ENCODE results near the gene AHSG. TPM values are rescaled to one million over a fixed set of nuclear protein-coding genes. Genes with fewer than 3 reads are reported as not detected.
A peak's percentile ranks its signal among the peaks of the same experiment; 100 is the strongest.

The AHSG gene
- total and polyA plus RNA-seq, 2 donors (not counting 1 experiment from before 2014, with no cell fraction given): not detected

DNA sequence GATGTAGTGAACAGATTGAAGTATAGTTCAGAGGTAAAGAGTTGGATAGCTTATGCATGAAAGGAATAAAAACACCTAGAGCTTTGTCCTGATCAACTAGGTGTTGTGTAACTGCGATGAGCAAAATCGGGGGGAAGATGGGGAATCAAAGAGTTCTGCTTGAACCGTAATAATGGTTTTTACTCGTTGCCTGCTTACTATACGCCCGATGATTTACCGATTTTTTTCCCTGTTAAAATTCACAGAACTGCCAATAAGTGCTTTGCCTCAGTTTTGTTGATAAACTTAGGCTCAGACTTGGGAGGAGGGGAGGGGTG, 43.1 kb upstream of the AHSG start:
- peak overlapping the region; percentile 91 to 94 for H3K27ac ChIP-seq (ENCODE audit: low read length in 2 of 2)
- peaks cover 2 to 17% of the 10 kb centered on the region in 2 experiments for H3K36me3 ChIP-seq (replicated peaks in 1 of 2; ENCODE audit: control extremely low read depth in 1 of 2, control insufficient read depth in 1 of 2, extremely low read depth in 1 of 2, insufficient read depth in 2 of 2, low read length in 1 of 2)
- Mint-ChIP-seq H3K27ac (peak overlapping the region; percentile 98), H3K9me3 (ENCODE audit: insufficient read depth) (no peaks in the 10 kb centered on the region), H3K27me3 (no peaks in the 10 kb centered on the region), H3K4me3 (peak overlapping the region; percentile 98), H3K4me1 (peaks cover 51% of the 10 kb centered on the region)
- H3K4me1 ChIP-seq (ENCODE audit: control insufficient read depth in 2 of 2, insufficient read depth in 2 of 2, low read length in 2 of 2): peaks cover 28 to 40% of the 10 kb centered on the region in 2 donors
- no peak for ATAC-seq (ENCODE audit: low read depth)
- ChIA-PET POLR2A (interaction anchor here (0.5 to 1.7 kb wide), 5 partner anchors 9 to 638 kb away, joined by 3 to 18 read pairs (median 5); partner anchors contain the start of gene EIF4A2), CTCF (interaction anchor here (1.1 to 2.6 kb wide), 7 partner anchors 12 to 626 kb away, joined by 3 to 14 read pairs (median 6); no protein-coding TSS in a partner anchor)
- H4K20me1 ChIP-seq (ENCODE audit: control insufficient read depth, insufficient read depth, low read length, poor library complexity, severe bottlenecking): no peaks in the 10 kb centered on the region
- no peak for DNase-seq
- peak overlapping the region; percentile 82 for H3K9ac ChIP-seq (ENCODE audit: low read length)
- intact Hi-C loops (cut with micrococcal nuclease): loop anchor here (1.0 to 10.0 kb wide), 7 partner anchors 35 to 460 kb away; partner anchors contain the start of genes EIF4A2, ETV5 and ST6GAL1
- 20% methylated on average over 3 of the region's 7 CpGs for WGBS (ENCODE audit: insufficient coverage)
- H3K4me3 ChIP-seq (ENCODE audit: control extremely low read depth in 1 of 5, extremely low read depth in 1 of 5, insufficient read depth in 1 of 5, low read depth in 2 of 5, low read length in 4 of 5): peak overlapping the region; percentile 63 to 90 (median 88)
- H3K79me2 ChIP-seq (ENCODE audit: control insufficient read depth, insufficient read depth, low read length): peaks cover 62% of the 10 kb centered on the region
- TF ChIP-seq, protein P1, sequence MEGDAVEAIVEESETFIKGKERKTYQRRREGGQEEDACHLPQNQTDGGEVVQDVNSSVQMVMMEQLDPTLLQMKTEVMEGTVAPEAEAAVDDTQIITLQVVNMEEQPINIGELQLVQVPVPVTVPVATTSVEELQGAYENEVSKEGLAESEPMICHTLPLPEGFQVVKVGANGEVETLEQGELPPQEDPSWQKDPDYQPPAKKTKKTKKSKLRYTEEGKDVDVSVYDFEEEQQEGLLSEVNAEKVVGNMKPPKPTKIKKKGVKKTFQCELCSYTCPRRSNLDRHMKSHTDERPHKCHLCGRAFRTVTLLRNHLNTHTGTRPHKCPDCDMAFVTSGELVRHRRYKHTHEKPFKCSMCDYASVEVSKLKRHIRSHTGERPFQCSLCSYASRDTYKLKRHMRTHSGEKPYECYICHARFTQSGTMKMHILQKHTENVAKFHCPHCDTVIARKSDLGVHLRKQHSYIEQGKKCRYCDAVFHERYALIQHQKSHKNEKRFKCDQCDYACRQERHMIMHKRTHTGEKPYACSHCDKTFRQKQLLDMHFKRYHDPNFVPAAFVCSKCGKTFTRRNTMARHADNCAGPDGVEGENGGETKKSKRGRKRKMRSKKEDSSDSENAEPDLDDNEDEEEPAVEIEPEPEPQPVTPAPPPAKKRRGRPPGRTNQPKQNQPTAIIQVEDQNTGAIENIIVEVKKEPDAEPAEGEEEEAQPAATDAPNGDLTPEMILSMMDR (IDR thresholded peaks at IDR 0.05): no peak
- no peak for TF ChIP-seq EZH2 (IDR thresholded peaks at IDR 0.05; ENCODE audit: borderline replicate concordance, insufficient read depth, low read depth, low read length, poor library complexity, severe bottlenecking)
- H2AFZ ChIP-seq (ENCODE audit: insufficient read depth, low read depth, low read length, poor library complexity, severe bottlenecking): peak overlapping the region; percentile 73
- H3K4me2 ChIP-seq (replicated peaks; ENCODE audit: low read depth, low read length, poor library complexity, severe bottlenecking): peak overlapping the region; percentile 90
- H3K9me3 ChIP-seq (ENCODE audit: control extremely low read depth in 1 of 3, control insufficient read depth in 2 of 3, insufficient read depth in 1 of 3, low read length in 2 of 3): no peaks in the 10 kb centered on the region
- H3K27me3 ChIP-seq (replicated peaks in 1 of 4; ENCODE audit: control extremely low read depth in 1 of 4, control insufficient read depth in 3 of 4, insufficient read depth in 4 of 4, low read length in 3 of 4): no peaks in the 10 kb centered on the region

Measured in B cell (primary cell).